Measurements from ENCODE around the gene NPTN. TPM values are rescaled to one million over a fixed set of nuclear protein-coding genes. Genes with fewer than 3 reads are reported as not detected.

NPTN gene
- total RNA-seq, 4 donors from 2014 or later: 159 to 356 (median 215) TPM

DNA sequence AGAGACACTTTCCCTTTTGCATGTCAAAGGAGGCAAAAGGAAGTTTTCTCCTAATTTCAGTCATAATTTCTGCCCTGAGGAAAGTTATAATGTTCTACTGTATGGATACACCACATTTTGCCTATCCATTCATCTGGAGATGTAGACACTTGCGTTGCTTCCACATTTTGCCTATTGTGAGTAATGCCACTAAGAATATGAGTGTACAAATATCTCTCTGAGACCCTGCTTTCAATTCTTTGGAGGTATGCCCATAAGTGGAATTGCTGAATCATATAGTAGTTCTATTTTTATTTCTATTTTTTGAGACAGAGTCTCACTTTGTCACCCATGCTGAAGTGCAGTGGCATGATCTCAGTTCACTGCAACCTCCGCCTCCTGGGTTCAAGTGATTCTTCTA lies 47.4 kb upstream of the NPTN start:
- Histone ChIP-seq H3K27me3 (no peaks in the 10 kb centered on the region), H3K27ac (no peak overlapping the region), H3K36me3 (no peaks in the 10 kb centered on the region), H3K4me1 (no peaks in the 10 kb centered on the region), H3K4me3 (no peak overlapping the region), H3K9me3 (no peaks in the 10 kb centered on the region)
- no peak for TF ChIP-seq POLR2A (IDR thresholded peaks at IDR 0.05)
- no peak for TF ChIP-seq CTCF (IDR thresholded peaks at IDR 0.05)
- intact Hi-C loops (cut with DNase I; ENCODE audit: low total_unique reads): no loop called here
- DNase-seq: no peak

DNA sequence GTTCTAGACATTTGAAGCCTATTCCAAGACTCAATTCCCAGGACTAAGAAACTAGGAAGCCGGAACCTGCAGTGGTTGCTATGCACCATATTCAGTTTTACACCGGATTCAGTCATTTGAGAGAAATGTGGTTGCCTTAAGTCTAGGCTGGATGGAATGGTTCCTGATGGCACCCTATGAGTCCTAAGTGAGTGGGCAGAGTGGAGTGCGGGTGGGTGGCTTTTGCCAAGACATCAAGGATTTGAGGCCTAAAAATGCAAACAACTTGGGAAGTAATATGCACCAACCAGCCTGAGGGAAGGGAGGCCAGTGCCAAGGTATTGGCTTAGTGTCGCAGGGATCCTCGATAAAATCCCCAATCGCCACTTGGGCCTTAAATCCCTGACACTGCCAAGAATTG lies 46.8 kb upstream of the NPTN start:
- no peaks in the 10 kb centered on the region for H3K4me1 ChIP-seq
- H3K27ac ChIP-seq: no peak overlapping the region
- no peak for DNase-seq
- intact Hi-C loops (cut with DNase I; ENCODE audit: low total_unique reads): no loop called here
- no peaks in the 10 kb centered on the region for H3K27me3 ChIP-seq
- no peaks in the 10 kb centered on the region for H3K9me3 ChIP-seq
- TF ChIP-seq POLR2A (IDR thresholded peaks at IDR 0.05) (no peak), CTCF (IDR thresholded peaks at IDR 0.05) (no peak)
- no peak overlapping the region for H3K4me3 ChIP-seq
- H3K36me3 ChIP-seq: no peaks in the 10 kb centered on the region

DNA sequence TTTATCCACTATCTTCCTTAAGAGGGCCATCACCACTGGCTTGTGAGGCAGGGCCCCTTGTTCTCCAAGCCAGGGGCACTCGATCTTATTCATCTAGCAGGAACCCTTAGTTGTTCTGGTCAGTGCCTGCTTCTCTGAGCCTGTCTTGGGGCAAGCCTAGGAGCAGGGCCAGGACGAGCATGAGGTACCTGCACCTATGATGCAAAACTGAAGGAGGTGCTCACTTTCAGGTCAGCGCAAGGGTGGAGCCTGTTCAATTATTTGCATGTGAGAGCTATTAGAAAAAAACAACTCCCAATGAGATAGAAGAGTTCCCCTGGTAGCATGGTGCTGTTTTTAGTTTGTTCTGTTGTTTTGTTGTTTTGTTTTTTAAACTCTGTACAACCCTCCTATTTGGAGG lies 46.0 kb upstream of the NPTN start:
- Histone ChIP-seq H3K4me3 (no peak overlapping the region), H3K4me1 (no peaks in the 10 kb centered on the region), H3K27ac (no peak overlapping the region), H3K9me3 (no peaks in the 10 kb centered on the region), H3K36me3 (no peaks in the 10 kb centered on the region), H3K27me3 (no peaks in the 10 kb centered on the region)
- intact Hi-C loops (cut with DNase I; ENCODE audit: low total_unique reads): no loop called here
- no peak for DNase-seq
- TF ChIP-seq POLR2A (IDR thresholded peaks at IDR 0.05): no peak
- TF ChIP-seq CTCF (IDR thresholded peaks at IDR 0.05): no peak

GRCh38 chr15:73678498-73678897 lies 45.3 kb upstream of the NPTN start:
- Histone ChIP-seq H3K27me3 (no peaks in the 10 kb centered on the region), H3K9me3 (no peaks in the 10 kb centered on the region), H3K4me1 (no peaks in the 10 kb centered on the region), H3K36me3 (no peaks in the 10 kb centered on the region), H3K27ac (no peak overlapping the region), H3K4me3 (no peak overlapping the region)
- DNase-seq: no peak
- intact Hi-C loops (cut with DNase I; ENCODE audit: low total_unique reads): no loop called here
- TF ChIP-seq CTCF (IDR thresholded peaks at IDR 0.05) (no peak), POLR2A (IDR thresholded peaks at IDR 0.05) (no peak)

DNA sequence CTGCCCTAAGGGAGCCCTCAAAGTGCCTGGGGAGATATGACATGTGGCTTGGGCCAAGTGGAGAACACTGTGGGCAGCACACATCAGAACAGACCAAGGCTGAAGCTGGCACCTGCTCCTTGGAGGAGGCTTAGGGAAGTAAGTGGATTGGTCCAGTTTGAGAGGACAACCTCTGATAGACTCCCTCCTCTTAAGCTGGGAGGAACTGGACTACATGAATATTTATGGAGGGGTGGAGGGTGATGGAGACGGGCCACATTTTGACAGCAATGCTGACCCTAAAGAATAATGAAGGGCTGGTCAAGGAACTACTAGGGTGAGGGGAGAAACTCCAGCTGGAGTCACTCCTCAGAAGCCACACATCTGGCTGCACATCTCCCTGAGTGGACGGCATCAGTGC lies 44.5 kb upstream of the NPTN start:
- Histone ChIP-seq H3K27me3 (no peaks in the 10 kb centered on the region), H3K27ac (no peak overlapping the region), H3K9me3 (no peaks in the 10 kb centered on the region), H3K4me3 (no peak overlapping the region), H3K36me3 (no peaks in the 10 kb centered on the region), H3K4me1 (no peaks in the 10 kb centered on the region)
- intact Hi-C loops (cut with DNase I; ENCODE audit: low total_unique reads): no loop called here
- no peak for TF ChIP-seq POLR2A (IDR thresholded peaks at IDR 0.05)
- no peak for TF ChIP-seq CTCF (IDR thresholded peaks at IDR 0.05)
- DNase-seq: no peak
